ENCODE data around the gene RAB4B.
"Not testable (repeated sequence)": the region's sequence is repeated elsewhere in the genome, so short reads cannot be mapped to it uniquely, and the experiment has no call there.

The RAB4B gene

DNA sequence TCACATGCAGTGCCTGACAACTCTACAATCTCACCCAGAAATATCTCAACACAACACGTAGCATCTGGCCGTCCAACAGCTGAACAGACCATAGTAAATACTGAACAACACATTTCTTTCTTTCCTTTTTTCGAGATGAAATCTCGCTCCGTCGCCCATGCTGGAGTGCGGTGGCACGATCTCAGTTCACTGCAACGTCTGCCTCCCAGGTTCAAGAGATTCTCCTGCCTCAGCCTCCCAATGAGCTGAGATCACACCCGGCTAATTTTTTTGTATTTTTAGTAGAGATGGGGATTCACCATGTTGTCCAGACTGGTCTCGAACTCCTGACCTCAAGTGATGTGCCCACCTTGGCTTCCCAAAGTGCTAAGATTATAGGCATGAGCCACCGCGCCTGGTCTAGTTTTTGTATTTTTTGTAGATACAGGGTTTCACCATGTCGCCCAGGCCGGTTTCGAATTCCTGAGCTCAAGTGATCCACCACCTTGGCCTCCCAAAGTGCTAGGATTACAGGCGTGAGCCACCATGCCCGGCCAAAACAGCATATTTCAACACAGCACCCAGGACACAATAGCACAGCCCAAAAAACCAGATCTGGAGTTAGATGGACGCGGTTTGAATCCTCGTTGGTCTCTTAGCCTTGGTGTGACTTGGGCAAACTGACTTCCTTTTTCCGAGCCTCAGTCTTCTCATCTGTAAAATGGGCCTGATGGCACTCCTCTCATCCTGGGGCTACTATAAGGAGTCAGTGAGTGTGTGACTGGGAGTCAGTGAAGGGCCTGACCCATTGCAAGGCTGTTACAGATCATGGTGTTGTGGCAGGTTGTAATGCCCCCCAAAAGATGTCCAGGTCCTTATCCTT lies 49.6 kb downstream of the RAB4B start:
- TF ChIP-seq, protein P1, sequence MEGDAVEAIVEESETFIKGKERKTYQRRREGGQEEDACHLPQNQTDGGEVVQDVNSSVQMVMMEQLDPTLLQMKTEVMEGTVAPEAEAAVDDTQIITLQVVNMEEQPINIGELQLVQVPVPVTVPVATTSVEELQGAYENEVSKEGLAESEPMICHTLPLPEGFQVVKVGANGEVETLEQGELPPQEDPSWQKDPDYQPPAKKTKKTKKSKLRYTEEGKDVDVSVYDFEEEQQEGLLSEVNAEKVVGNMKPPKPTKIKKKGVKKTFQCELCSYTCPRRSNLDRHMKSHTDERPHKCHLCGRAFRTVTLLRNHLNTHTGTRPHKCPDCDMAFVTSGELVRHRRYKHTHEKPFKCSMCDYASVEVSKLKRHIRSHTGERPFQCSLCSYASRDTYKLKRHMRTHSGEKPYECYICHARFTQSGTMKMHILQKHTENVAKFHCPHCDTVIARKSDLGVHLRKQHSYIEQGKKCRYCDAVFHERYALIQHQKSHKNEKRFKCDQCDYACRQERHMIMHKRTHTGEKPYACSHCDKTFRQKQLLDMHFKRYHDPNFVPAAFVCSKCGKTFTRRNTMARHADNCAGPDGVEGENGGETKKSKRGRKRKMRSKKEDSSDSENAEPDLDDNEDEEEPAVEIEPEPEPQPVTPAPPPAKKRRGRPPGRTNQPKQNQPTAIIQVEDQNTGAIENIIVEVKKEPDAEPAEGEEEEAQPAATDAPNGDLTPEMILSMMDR (IDR thresholded peaks at IDR 0.05; ENCODE audit: poor library complexity, severe bottlenecking): no peak
- DNase-seq (ENCODE audit: low spot score) (no peak), ATAC-seq (ENCODE audit: low read depth) (no peak)
- Histone ChIP-seq H3K27ac (ENCODE audit: poor library complexity, severe bottlenecking) (no peak overlapping the region), H3K9me3 (ENCODE audit: severe bottlenecking) (no peaks in the 10 kb centered on the region), H3K27me3 (ENCODE audit: insufficient read depth, poor library complexity, severe bottlenecking) (no peaks in the 10 kb centered on the region), H3K36me3 (ENCODE audit: low read depth) (no peaks in the 10 kb centered on the region), H3K4me1 (ENCODE audit: insufficient read depth, poor library complexity, severe bottlenecking) (peaks cover 8% of the 10 kb centered on the region), H3K4me3 (ENCODE audit: severe bottlenecking) (no peak overlapping the region)

GRCh38 chr19:40829205-40829604 lies 51.2 kb downstream of the RAB4B start:
- Histone ChIP-seq H3K9me3 (ENCODE audit: severe bottlenecking) (no peaks in the 10 kb centered on the region), H3K36me3 (ENCODE audit: low read depth) (no peaks in the 10 kb centered on the region), H3K4me1 (ENCODE audit: insufficient read depth, poor library complexity, severe bottlenecking) (peaks cover 8% of the 10 kb centered on the region), H3K4me3 (ENCODE audit: severe bottlenecking) (no peak overlapping the region), H3K27ac (ENCODE audit: poor library complexity, severe bottlenecking) (no peak overlapping the region), H3K27me3 (ENCODE audit: insufficient read depth, poor library complexity, severe bottlenecking) (no peaks in the 10 kb centered on the region)
- ATAC-seq (ENCODE audit: low read depth) (no peak), DNase-seq (ENCODE audit: low spot score) (no peak)
- TF ChIP-seq, protein P1 (IDR thresholded peaks at IDR 0.05; ENCODE audit: poor library complexity, severe bottlenecking): no peak

- H3K27me3 ChIP-seq (ENCODE audit: insufficient read depth, poor library complexity, severe bottlenecking); DNase-seq (ENCODE audit: low spot score); H3K36me3 ChIP-seq (ENCODE audit: low read depth); H3K27ac ChIP-seq (ENCODE audit: poor library complexity, severe bottlenecking); H3K9me3 ChIP-seq (ENCODE audit: severe bottlenecking); ATAC-seq (ENCODE audit: low read depth); H3K4me3 ChIP-seq (ENCODE audit: severe bottlenecking); H3K4me1 ChIP-seq (ENCODE audit: insufficient read depth, poor library complexity, severe bottlenecking): not testable (repeated sequence)
These were observed 52.7 kb downstream of the RAB4B start for GRCh38 chr19:40830741-40831140.

GRCh38 chr19:40831502-40832430 lies 53.7 kb downstream of the RAB4B start:
- DNase-seq (ENCODE audit: low spot score): no peak
- H3K36me3 ChIP-seq (ENCODE audit: low read depth): no peaks in the 10 kb centered on the region
- no peak overlapping the region for H3K4me3 ChIP-seq (ENCODE audit: severe bottlenecking)
- H3K9me3 ChIP-seq (ENCODE audit: severe bottlenecking): no peaks in the 10 kb centered on the region
- H3K4me1 ChIP-seq (ENCODE audit: insufficient read depth, poor library complexity, severe bottlenecking): peaks cover 8% of the 10 kb centered on the region
- H3K27ac ChIP-seq (ENCODE audit: poor library complexity, severe bottlenecking): no peak overlapping the region
- peak; percentile 90 for ATAC-seq (ENCODE audit: low read depth)
- H3K27me3 ChIP-seq (ENCODE audit: insufficient read depth, poor library complexity, severe bottlenecking): no peaks in the 10 kb centered on the region
- TF ChIP-seq, protein P1 (IDR thresholded peaks at IDR 0.05; ENCODE audit: poor library complexity, severe bottlenecking): no peak

DNA sequence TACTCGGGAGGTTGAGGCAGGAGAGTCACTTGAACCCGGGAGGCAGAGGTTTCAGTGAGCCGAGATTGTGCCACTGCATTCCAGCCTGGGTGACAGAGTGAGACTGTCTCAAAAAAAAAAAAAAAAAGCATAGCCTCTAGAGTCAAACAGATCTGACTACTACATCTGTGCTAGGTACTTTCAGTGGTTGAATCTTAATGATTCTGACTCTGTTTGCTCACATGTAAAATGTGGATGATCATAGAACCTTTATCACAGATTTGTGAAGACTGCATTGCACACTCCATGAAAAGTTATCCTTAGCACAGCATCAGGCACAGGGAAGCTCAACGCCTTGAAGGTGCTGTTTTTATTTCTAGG lies 54.4 kb downstream of the RAB4B start:
- not testable (repeated sequence) for H3K4me1 ChIP-seq (ENCODE audit: insufficient read depth, poor library complexity, severe bottlenecking); H3K27ac ChIP-seq (ENCODE audit: poor library complexity, severe bottlenecking); DNase-seq (ENCODE audit: low spot score); H3K4me3 ChIP-seq (ENCODE audit: severe bottlenecking); H3K36me3 ChIP-seq (ENCODE audit: low read depth); H3K27me3 ChIP-seq (ENCODE audit: insufficient read depth, poor library complexity, severe bottlenecking); H3K9me3 ChIP-seq (ENCODE audit: severe bottlenecking); ATAC-seq (ENCODE audit: low read depth)

- DNase-seq (ENCODE audit: low spot score); ATAC-seq (ENCODE audit: low read depth); H3K36me3 ChIP-seq (ENCODE audit: low read depth); H3K4me3 ChIP-seq (ENCODE audit: severe bottlenecking); H3K9me3 ChIP-seq (ENCODE audit: severe bottlenecking); H3K4me1 ChIP-seq (ENCODE audit: insufficient read depth, poor library complexity, severe bottlenecking); H3K27ac ChIP-seq (ENCODE audit: poor library complexity, severe bottlenecking); H3K27me3 ChIP-seq (ENCODE audit: insufficient read depth, poor library complexity, severe bottlenecking): not testable (repeated sequence)
These were observed 55.9 kb downstream of the RAB4B start for GRCh38 chr19:40833728-40834533.

All from RWPE2 (cell line).